Mammary epithelial cell (primary cell): ENCODE data around the gene HSBP1.

Experiments
- CTCF ChIP-seq, 2 donors: IDR thresholded peaks in 1 of 2; conservative IDR thresholded peaks in 1 of 2; 2 replicates each; pipeline ENCODE4 v1.5.1; 2011 to 2012; ENCODE audit warnings: inconsistent platforms in 2 of 2, low read length in 2 of 2, mild to moderate bottlenecking in 2 of 2, control low read depth in 1 of 2, low read depth in 1 of 2; ENCODE audit not compliant: insufficient read depth in 1 of 2; ENCODE audit errors: extremely low read depth in 1 of 2
- EZH2 ChIP-seq: IDR thresholded peaks from 2 replicates; pipeline ENCODE4 v1.6.1; 2012; ENCODE audit warnings: low read length, inconsistent platforms, borderline replicate concordance

DNA sequence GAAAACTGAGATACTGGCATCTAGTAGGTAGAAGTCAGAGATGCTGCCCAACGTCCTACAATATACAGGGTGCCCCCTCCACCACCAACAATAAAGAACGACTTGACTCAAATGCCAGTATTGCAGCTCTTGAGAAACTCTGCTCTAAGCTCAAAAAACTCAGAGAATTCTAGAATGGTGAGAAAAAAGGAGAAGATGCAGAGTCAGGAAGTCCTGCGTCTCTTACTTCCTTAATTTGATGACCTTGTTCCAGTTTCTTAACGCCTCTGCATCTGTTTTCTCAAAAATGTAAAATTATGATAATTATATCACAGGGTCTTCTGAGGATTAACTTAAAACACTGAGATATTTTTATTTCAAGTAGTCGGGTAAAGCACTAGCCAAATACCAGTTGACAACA is 1.7 kb upstream of the HSBP1 start:
- TF ChIP-seq CTCF (conservative IDR thresholded peaks at IDR 0.05 in 1 of 2, IDR thresholded peaks at IDR 0.05 in 1 of 2; ENCODE audit: extremely low read depth in 1 of 2, insufficient read depth in 1 of 2, low read depth in 1 of 2, low read length in 2 of 2) = no peak
- no peak for TF ChIP-seq EZH2
